Activated T-helper 2 cell treated with anti-CD3 and anti-CD28 coated beads, Interferon-gamma antibody, Interleukin-2, Interleukin-4, amounts not matched to agents 10 μg/mL and 5 μg/mL and 100 μg/mL, durations not matched to agents 14 hours and 24 hours and 36 hours (primary cell): Measurements from ENCODE around the gene TAB3. TPM values are rescaled to one million over a fixed set of nuclear protein-coding genes. Genes with fewer than 3 reads are reported as not detected.

ENCODE experiments used
- DNase-seq: peaks from one replicate; pipeline ENCODE4 v3.0.0; 2021; ENCODE audit warnings: low spot score
- H3K27ac Mint-ChIP-seq: one replicate; pipeline ENCODE4 v1.8.0; 2021; ENCODE audit warnings: mixed read lengths
- H3K27me3 Mint-ChIP-seq: one replicate; pipeline ENCODE4 v1.8.0; 2021; ENCODE audit warnings: low read depth, mixed read lengths
- H3K36me3 Mint-ChIP-seq: one replicate; pipeline ENCODE4 v1.8.0; 2021; ENCODE audit warnings: low read depth, mixed read lengths
- H3K4me1 Mint-ChIP-seq: one replicate; pipeline ENCODE4 v1.8.0; 2021; ENCODE audit warnings: low read depth, mixed read lengths
- H3K4me3 Mint-ChIP-seq: one replicate; pipeline ENCODE4 v1.8.0; 2021; ENCODE audit warnings: low read depth, mild to moderate bottlenecking, moderate library complexity, mixed read lengths
- H3K9me3 Mint-ChIP-seq: one replicate; pipeline ENCODE4 v1.8.0; 2021; ENCODE audit warnings: mixed read lengths
- intact Hi-C: fragments of 100-400 bp; cut with micrococcal nuclease; formaldehyde crosslinking; loops from one replicate; pipeline ENCODE4 v1.15.1; 2023
- total RNA-seq: library from RNA; stranded (reverse); gene quantifications from 2 replicates; pipeline ENCODE4 v1.2.3, GENCODE V29; 2022

TAB3 gene
- total RNA-seq, result 24.2 and 24.9 TPM in 2 replicates

DNA sequence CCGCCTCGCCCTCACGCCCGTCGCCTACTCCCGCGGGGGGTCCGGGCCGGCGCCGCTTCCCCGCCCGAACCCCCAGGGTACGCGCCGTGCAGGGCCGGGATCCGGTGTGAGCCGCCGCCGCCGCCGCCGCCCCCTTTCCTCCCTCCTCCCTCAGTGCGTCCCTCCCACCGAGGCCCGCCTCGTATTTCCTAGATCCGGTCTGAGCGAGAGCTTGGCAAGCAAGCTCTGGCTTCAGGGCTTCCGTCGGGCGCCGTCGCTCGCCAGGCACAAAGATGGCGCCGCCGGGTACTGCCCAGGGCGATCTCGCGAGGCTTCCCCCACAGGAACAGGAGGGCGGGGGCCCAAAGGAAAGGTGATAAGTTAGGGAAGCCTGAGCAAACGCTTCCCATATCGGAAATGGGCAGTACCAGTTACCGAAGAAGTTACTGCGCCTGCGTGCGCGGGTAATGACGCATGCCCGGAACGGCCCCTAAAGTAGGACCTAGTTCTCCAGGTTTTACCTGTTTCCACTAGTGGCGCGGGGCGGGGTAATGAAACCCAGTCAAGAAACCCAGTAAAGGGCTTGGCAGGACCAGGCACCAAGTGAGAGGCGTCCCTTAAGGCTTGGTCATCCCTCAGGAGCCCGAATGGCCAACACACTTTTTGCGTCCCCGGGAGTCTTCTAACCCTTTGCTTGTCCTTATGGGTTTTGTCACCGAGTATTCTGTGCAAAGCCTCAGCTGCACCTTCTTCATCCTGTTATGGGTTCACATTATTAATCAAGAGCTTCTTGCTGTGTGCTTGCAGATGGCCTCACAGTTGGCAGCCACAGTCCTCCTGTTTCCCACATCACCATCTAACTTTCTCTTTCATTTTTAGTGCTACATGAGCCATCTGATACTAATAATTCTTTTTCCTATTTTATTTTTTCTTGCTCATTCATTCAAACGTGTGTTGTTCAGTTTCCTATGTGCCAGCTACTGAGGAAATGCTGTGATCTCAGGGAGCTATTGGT, at the start of gene TAB3:
Gene TAB3, minus strand, starts transcription at position 108 of the 994 bp plus-strand sequence. CDS start 29,666 bp downstream, outside the sequence.
- H3K4me3 Mint-ChIP-seq, result peak within 1 kb of the TSS; percentile 81
- DNase-seq, result peak; percentile 91
- H3K4me1 Mint-ChIP-seq, result peaks cover 27% of the 10 kb centered on the region
- peak within 1 kb of the TSS; percentile 93 for H3K27ac Mint-ChIP-seq
- H3K9me3 Mint-ChIP-seq, result no peaks in the 10 kb centered on the region
- H3K27me3 Mint-ChIP-seq, result no peaks in the 10 kb centered on the region
- H3K36me3 Mint-ChIP-seq, result peaks cover 18% of the 10 kb centered on the region
- intact Hi-C loops, result loop anchor here (1.0 to 5.0 kb wide), 8 partner anchors 11 to 312 kb away; partner anchors contain the start of genes GK and TASL

DNA sequence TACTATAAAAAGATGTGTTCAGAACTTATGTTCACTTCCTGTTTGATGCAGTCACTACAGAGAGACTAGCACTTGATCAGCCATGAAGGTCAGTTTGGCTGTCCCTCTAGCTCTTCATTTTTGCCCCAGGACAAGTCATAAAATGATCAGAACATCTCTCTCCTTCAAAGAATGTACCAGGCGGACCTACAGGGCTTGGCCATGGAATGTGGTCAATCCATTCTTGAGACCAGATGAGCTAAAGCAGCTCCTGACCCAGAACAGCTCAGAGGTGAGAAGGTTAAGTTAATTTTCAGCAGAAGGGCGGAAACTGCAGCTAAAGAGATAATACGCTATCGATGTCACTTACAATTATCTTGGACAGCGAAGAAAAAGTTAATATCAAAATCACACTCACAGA, 49.2 kb upstream of the TAB3 start:
- Mint-ChIP-seq H3K27ac (no peak overlapping the region), H3K9me3 (no peaks in the 10 kb centered on the region), H3K4me3 (no peak overlapping the region), H3K36me3 (no peaks in the 10 kb centered on the region), H3K27me3 (peaks cover 3% of the 10 kb centered on the region), H3K4me1 (no peaks in the 10 kb centered on the region)
- intact Hi-C loops, result no loop called here
- DNase-seq, result no peak

DNA sequence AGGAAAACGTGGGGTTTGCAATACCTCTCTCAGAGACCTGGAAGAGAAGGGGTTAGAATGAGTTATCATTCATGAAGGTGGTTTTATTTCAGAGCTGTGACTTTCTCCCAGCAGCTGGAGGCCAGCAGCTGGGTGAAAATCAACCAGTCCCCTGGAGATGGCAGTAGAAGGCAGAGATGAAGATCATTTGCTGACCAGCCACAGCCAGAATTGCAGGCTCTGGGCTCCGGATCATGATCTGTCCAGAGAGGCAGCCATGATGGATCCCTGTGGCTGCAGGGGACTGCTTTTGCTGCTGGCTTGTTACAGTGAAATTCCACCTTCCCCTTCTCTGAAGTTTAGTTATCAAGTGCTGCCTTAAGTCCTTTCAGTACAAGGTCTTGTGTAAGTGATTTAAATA, 46.9 kb upstream of the TAB3 start:
- Mint-ChIP-seq H3K27me3 (peaks cover 3% of the 10 kb centered on the region), H3K27ac (no peak overlapping the region), H3K36me3 (no peaks in the 10 kb centered on the region), H3K9me3 (no peaks in the 10 kb centered on the region), H3K4me1 (no peaks in the 10 kb centered on the region), H3K4me3 (no peak overlapping the region)
- no peak for DNase-seq
- intact Hi-C loops, result no loop called here

- H3K27ac Mint-ChIP-seq, result no peak overlapping the region
- H3K9me3 Mint-ChIP-seq, result no peaks in the 10 kb centered on the region
- intact Hi-C loops, result no loop called here
- peaks cover 3% of the 10 kb centered on the region for H3K27me3 Mint-ChIP-seq
- no peaks in the 10 kb centered on the region for H3K36me3 Mint-ChIP-seq
- no peak for DNase-seq
- no peaks in the 10 kb centered on the region for H3K4me1 Mint-ChIP-seq
- H3K4me3 Mint-ChIP-seq, result no peak overlapping the region
Measured at GRCh38 chrX:30931920-30932319, 42.9 kb upstream of the TAB3 start.

GRCh38 chrX:30930679-30931078, 41.6 kb upstream of the TAB3 start:
- Mint-ChIP-seq H3K36me3 (no peaks in the 10 kb centered on the region), H3K9me3 (no peaks in the 10 kb centered on the region), H3K4me1 (no peaks in the 10 kb centered on the region), H3K4me3 (no peak overlapping the region), H3K27me3 (peaks cover 3% of the 10 kb centered on the region), H3K27ac (no peak overlapping the region)
- intact Hi-C loops, result no loop called here
- DNase-seq, result no peak

GRCh38 chrX:30930143-30930542, 41.1 kb upstream of the TAB3 start:
- no peak overlapping the region for H3K27ac Mint-ChIP-seq
- no peak for DNase-seq
- H3K9me3 Mint-ChIP-seq, result no peaks in the 10 kb centered on the region
- no peaks in the 10 kb centered on the region for H3K4me1 Mint-ChIP-seq
- intact Hi-C loops, result no loop called here
- H3K36me3 Mint-ChIP-seq, result no peaks in the 10 kb centered on the region
- H3K4me3 Mint-ChIP-seq, result no peak overlapping the region
- H3K27me3 Mint-ChIP-seq, result peaks cover 3% of the 10 kb centered on the region

GRCh38 chrX:30920271-30920670, 31.2 kb upstream of the TAB3 start:
- intact Hi-C loops, result no loop called here
- Mint-ChIP-seq H3K4me3 (no peak overlapping the region), H3K27ac (no peak overlapping the region), H3K36me3 (no peaks in the 10 kb centered on the region), H3K4me1 (no peaks in the 10 kb centered on the region), H3K9me3 (no peaks in the 10 kb centered on the region), H3K27me3 (peaks cover 8% of the 10 kb centered on the region)
- no peak for DNase-seq

DNA sequence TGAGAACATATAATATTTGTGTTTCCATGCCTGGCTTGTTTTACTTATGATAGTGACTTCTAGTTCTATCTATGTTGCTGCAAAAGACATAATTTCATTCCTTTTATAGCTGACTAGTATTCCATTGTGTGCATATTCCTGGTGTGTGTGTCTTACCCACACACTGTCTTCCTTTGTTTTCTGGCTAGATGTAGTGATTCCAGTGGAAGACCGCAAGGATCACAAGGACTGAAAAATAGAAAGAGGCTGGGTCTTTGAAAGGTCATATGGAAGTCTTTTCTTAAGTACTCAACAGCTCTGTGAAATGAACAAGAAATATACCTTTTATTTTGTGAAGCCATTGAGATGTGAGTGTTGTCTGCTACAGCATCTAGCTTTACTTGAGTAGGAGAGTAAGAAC, 29.4 kb upstream of the TAB3 start:
- no peak for DNase-seq
- peaks cover 6% of the 10 kb centered on the region for H3K27me3 Mint-ChIP-seq
- intact Hi-C loops, result no loop called here
- H3K36me3 Mint-ChIP-seq, result no peaks in the 10 kb centered on the region
- H3K4me3 Mint-ChIP-seq, result no peak overlapping the region
- no peaks in the 10 kb centered on the region for H3K9me3 Mint-ChIP-seq
- no peak overlapping the region for H3K27ac Mint-ChIP-seq
- H3K4me1 Mint-ChIP-seq, result no peaks in the 10 kb centered on the region

DNA sequence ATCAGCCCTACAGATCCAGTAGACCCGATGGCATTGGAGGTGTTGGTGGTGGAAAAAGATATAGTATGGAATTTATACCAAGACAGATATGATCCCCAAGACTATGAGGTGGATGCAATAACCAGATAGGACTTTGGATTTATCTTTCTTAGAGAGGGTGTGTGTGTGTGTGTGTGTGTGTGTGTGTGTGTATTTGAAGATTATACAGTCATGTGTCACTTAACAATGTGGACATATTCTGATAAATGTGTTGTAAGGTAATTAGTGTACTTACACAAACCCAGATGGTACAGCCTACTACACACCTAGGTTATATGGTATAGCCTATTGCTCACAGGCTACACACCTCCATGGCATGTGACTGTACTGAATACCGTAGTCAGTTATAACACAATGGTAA, 24.4 kb upstream of the TAB3 start:
- intact Hi-C loops, result no loop called here
- no peaks in the 10 kb centered on the region for H3K9me3 Mint-ChIP-seq
- no peak overlapping the region for H3K27ac Mint-ChIP-seq
- no peak overlapping the region for H3K4me3 Mint-ChIP-seq
- peaks cover 3% of the 10 kb centered on the region for H3K36me3 Mint-ChIP-seq
- H3K4me1 Mint-ChIP-seq, result peaks cover 18% of the 10 kb centered on the region
- peaks cover 3% of the 10 kb centered on the region for H3K27me3 Mint-ChIP-seq
- no peak for DNase-seq

GRCh38 chrX:30910124-30910860, 21.2 kb upstream of the TAB3 start:
- Mint-ChIP-seq H3K9me3 (no peaks in the 10 kb centered on the region), H3K36me3 (peaks cover 3% of the 10 kb centered on the region), H3K4me3 (peak overlapping the region; percentile 42), H3K27ac (peak overlapping the region; percentile 77), H3K4me1 (peaks cover 18% of the 10 kb centered on the region), H3K27me3 (no peaks in the 10 kb centered on the region)
- intact Hi-C loops, result loop anchor here (1.0 kb wide), 2 partner anchors 10 to 21 kb away; partner anchors contain the start of gene TAB3
- peak; percentile 10 for DNase-seq

- H3K4me1 Mint-ChIP-seq, result peaks cover 26% of the 10 kb centered on the region
- no peak for DNase-seq
- no peak overlapping the region for H3K27ac Mint-ChIP-seq
- peaks cover 3% of the 10 kb centered on the region for H3K36me3 Mint-ChIP-seq
- peaks cover 4% of the 10 kb centered on the region for H3K27me3 Mint-ChIP-seq
- H3K4me3 Mint-ChIP-seq, result no peak overlapping the region
- intact Hi-C loops, result loop anchor here (10.0 kb wide), 1 partner anchor 68 kb away; no protein-coding TSS in a partner anchor
- no peaks in the 10 kb centered on the region for H3K9me3 Mint-ChIP-seq
Measured at GRCh38 chrX:30906726-30907125, 17.7 kb upstream of the TAB3 start.

- intact Hi-C loops, result loop anchor here (10.0 kb wide), 1 partner anchor 69 kb away; no protein-coding TSS in a partner anchor
- Mint-ChIP-seq H3K9me3 (no peaks in the 10 kb centered on the region), H3K4me1 (peaks cover 20% of the 10 kb centered on the region), H3K27me3 (peaks cover 7% of the 10 kb centered on the region), H3K4me3 (no peak overlapping the region), H3K36me3 (no peaks in the 10 kb centered on the region), H3K27ac (no peak overlapping the region)
- DNase-seq, result no peak
Measured at GRCh38 chrX:30905321-30905720, 16.3 kb upstream of the TAB3 start.
